GM12872 (cell line): ENCODE results near the gene CDC27.

ENCODE experiments used
- CTCF ChIP-seq: IDR thresholded peaks from 3 replicates; pipeline ENCODE4 v1.5.1; 2011; ENCODE audit warnings: low read depth, mild to moderate bottlenecking, low read length, moderate library complexity; ENCODE audit not compliant: insufficient read depth

The CDC27 gene

DNA sequence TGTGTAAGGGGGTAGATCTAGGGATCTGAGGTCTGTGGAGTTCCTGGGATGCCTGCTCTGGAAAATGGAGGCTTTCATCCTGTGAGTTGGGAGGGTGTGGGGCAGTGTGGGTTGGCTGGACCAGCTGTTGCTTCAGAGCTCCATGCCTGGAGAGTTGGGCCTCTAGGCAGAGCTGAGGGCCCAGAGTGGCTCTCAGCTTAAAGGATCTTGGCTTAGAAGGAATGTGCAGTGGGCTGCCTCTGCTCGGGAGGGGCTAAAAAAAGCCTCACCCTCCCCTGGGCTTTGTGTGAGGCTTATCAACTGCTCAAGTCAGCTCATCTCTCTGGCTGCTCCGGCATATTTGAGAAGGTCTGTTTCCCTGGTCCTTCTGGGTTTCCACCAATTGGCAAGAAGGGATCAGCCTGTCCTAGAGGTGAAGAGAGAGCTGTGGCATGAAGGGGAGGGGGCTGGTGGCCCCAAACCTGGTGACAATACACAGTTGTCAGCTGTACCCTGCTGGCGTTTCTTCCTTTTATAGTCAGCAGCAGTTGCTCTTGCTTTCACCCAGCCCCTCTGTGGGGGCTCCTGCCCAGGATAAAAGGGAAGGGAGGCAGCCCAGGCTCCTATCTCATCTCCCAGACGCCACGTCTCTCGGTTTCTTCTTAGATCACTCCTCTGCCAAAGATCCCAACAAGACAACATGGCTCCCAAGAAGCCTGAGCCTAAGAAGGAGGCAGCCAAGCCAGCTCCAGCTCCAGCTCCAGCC is 19.8 kb upstream of the CDC27 start, which contains the start of gene MYL4:
Gene MYL4, plus strand, starts transcription at position 605 of the 745 bp plus-strand sequence. Its CDS starts 75 bp downstream, at position 680.
- TF ChIP-seq CTCF: no peak

- TF ChIP-seq CTCF: no peak
Measured at GRCh38 chr17:47207143-47208067, 18.3 kb upstream of the CDC27 start.

DNA sequence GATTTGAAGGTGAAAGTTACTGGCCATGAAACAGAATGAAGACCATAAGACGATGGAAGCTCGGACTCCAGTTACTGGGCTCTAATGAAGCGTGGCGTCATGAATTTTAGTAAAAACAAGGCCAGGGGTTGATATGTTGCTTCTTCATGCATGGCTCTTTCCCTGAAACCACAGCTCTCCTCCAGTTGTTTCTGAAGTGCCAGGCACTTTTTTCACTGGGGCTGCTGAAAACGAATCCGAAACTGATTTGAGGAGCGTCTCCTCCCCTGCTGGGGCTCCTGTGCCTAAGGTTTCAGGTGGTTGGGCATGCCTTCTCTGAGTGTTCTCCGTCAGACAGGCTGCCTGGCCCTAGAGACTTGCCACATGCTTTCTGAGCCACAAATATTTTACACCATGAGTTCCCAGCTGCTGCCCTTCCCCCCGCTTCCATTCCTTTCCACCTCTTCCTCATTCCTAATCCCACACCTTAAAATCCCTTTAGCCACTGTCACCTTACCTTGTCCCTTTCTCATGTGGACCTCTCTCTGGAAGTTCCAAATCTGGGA is 16.4 kb upstream of the CDC27 start:
- TF ChIP-seq CTCF: no peak

GRCh38 chr17:47204722-47205418 is 15.8 kb upstream of the CDC27 start:
- TF ChIP-seq CTCF: no peak

- TF ChIP-seq CTCF: no peak
Measured at GRCh38 chr17:47203984-47204721, 15.1 kb upstream of the CDC27 start.

DNA sequence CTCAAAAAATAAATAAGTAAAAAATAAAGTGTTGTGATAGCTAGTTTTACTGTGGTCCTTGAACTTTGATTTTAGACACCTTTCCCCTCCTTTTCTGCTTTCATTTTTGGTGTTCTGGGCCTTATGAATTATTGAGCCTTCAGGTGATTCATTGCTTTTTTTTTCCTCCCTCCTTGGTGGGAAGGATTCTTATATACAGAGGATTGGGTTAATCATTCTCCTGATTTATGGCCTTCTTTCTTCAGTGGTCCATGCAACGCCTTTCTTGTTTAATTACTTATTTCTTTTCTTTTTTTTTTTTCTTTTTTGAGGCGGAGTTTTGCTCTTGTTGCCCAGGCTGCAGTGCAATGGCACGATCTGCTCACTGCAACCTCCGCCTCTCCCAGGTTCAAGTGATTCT is 12.1 kb upstream of the CDC27 start:
- no peak for TF ChIP-seq CTCF

GRCh38 chr17:47200325-47200664 is 11.2 kb upstream of the CDC27 start:
- TF ChIP-seq CTCF: no peak
